Suppressor macrophage treated with lipopolysaccharide for 1 hour (primary cell): Measurements from ENCODE around the gene COL15A1.
A peak's percentile ranks its signal among the peaks of the same experiment; 100 is the strongest.

ENCODE experiments used
- DNase-seq, 3 donors: peaks; one replicate each; pipeline ENCODE4 v3.0.0-alpha.2; 2020 to 2022

The COL15A1 gene

DNA sequence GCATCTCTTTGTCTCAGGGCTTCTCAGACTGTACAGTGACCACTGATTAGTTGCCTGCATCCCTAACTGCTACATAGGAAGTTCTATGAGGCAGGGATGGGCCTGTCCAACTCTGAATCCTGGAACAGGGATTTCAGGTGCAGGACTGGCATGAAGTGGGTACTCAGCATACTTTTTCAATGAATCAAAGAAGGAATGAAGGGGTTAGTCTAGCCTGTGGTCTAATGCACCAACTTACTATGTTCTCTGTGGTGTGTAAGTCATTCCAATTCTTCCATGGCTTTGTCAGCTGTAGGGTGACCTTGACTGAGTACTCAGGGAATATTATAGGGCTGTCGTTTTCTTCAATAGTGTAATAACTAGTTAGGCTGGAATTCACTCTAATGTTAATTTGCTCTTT is 8.3 kb downstream of the COL15A1 start:
- DNase-seq, result no peak

DNA sequence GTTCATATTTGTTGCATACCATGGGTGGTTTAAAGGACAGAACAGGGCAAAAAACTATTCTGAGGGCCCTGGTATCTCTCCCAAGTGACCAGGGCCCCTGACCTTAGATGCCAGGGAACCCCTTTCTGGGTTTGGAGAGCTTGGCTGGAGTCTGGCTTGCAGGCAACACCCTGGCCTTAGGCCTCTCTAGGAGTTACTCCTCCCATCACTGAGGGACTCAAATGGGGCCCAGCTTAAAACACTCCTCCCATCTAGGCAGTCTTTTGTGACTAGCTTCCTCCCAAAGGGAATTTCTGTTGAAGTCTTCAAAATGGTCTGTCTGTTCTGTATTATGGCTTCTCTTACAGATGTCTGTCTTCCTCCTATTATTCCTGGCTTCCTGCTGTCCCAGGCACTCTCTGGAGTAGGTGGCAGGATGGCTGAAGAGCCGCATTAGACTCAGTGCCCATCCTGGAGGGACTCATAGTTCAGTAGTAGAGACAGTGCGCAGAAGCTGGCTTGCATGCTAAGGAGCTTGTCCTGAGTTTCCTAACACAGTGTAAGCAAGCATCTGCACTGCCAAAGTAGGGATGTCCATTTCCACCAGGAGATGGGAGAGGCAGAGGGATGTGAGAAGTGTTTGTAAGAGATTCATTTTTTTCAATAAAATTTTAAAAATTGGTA is 10.0 kb downstream of the COL15A1 start:
- DNase-seq, result no peak

DNA sequence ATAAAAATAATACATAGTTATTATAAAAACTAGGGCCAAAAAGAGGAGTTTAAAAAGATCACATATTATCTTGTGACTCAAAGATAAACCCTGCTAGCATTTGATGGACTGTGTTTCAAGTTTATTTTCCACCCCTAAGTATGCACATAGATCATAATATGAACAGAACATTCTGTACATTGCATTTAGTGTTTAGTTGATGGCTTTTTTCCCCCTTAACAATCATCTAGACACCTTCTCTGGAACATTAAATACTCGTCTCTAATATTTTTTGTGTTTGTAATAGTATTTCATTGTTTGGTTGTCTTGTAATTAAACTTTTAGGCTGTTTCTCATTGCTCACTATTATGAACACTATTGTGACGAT is 10.5 kb downstream of the COL15A1 start:
- DNase-seq, result no peak

DNA sequence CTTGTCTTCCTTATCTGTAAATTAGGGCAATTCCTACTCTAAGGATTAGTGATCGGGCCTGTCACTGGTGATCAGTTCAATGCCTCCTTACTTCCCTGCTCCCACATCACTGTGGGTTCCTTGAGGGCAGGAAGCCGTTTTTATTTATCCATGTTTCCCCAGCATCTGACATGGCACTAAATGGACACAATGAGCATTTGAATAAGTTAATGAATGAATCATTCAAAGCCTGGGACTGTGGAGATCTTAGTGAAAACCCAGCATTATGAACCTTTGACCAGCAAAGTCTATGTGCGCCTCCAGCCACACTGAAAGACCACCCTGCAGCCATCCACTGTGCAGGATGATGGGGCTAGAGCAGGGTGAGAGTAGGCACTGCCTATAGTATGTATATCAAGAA is 11.6 kb downstream of the COL15A1 start:
- DNase-seq, result no peak

DNA sequence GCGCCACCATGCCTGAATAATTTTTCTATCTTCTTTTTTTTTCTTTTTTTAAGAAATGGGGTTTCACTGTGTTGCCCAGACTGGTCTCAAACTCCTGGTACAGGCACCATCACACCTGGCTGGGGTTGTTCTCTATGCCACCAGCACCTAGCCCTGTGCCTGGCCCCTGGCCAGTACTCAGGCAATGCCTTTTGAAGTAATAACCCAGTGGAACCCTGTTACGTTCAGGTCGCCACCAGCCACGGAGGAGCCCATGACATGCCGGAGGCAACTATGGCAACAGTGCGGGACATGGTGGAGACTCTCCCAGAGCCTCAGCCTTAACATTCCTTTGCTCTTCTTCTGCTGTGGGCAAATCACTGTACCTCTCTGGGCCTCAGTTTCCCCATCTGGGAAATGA is 14.1 kb downstream of the COL15A1 start:
- no peak for DNase-seq

DNA sequence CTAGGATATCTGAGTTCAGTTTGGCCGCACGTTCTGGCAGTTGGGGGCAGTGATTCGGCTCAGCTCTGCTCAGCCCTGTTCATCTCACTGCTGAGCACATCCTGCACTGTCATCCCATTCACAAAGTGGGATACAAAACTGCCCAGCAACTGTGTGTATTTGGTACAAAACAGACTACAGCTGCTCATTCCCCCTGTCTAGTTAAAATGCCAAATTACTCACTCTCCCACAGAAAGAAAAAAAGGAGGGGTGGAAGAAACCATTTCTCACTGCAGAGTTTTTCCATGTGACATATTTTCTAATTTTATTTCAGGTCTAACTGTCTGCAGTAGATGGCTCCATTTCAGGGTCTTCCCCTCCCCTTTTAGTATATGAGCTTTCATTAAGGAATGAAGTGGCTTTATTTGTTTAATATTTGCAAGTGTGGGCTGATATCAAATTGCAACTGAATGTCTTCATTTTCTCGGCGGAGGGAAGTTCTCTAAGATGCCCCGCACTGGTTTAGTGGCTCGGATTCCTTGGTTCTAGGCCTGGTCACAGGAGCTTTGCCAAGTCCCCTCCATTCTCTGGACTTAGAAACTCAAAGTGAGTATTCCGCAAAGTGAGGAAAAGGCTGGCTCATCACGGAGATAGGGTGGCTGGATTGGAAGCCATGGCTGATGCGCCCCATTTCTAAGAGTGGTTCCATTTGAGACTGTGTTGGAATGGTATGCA is 14.7 kb downstream of the COL15A1 start:
- DNase-seq, result no peak

DNA sequence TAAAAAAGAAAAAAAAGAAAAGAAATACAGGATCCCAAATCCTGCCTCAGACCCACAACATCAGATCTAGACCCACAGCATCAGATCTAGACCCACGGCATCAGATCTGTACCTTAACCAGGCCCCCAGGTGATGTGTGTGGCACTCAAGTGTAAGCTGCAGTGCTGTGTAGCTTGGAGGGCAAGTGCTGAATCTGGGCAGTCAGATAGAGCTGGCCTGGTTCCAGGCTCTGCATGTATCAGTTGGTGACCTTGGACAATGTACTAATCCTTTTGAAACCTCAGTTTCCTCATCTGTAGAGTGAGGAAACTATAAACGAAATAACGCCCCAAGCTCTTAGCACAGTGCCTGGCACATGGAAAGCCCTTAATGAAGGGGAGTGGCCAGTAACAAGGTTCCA is 16.7 kb downstream of the COL15A1 start:
- no peak for DNase-seq

DNA sequence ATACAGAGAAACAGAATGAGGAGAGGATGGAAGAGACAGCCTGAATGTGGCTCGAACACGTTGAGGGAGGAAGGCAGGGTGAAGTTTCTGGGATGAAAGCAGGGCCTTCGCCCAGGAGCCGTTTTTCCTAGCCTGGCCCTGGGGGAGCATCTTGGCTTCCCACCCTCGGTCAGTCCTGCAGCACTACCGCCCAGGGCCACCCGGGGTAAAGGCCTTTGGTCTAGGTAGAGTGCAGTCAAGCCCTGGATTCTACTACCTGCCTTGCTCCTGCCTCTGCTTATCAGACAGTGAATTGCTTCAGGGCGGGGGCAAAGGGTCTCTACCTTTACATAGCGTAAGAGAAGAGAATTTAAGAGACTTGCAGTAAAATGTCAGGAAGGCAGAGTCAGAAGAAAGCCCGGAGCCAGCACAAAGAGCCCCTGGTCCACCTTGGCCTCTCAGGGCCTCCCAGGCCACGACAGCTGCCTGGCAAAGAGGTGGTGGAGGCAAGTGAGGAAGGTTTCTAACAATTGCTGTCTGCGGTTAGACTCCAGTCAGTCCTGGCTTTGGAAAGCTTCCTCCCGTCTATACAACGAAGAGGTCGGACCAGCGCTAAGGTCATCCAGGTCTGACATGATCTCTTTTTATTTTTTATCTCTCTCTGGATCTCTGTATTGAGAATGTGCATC is 17.9 kb downstream of the COL15A1 start:
- no peak for DNase-seq

DNA sequence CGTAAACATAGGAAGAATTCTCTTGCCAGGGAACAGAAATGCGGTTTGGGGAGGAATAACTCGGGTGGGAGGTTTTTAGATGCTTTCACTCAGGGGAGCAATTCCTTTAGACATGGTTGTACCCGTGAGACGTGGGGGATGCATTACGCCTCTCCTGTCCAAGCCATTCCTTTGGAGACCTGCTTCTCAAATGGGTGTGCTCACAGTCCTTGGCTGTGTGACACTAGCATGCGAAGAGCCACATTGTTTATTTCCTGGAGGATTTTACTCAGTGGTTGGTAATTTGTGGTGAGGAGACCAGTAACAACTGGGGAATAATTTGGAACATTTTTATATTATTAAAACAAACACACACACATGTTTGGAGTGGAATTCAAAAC is 18.5 kb downstream of the COL15A1 start:
- no peak for DNase-seq

DNA sequence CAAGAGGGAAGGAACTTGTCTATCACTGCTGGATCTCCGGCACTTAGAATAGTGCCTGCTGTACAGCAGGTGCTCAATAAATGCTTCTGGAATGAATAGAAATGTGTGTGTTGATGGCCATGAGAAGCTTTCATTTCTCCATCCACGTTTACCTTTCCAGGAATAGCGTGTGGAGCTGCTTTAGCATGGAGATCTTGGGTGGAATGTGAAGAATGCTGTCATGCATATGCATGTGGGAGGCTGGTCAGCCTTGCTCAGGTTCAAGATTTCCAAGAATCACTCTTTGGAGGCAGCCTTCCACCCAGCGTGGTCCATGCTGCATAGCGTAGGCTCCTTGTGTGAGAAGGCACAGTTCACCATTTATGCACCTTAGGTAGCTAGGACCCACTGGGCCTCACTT is 19.2 kb downstream of the COL15A1 start:
- DNase-seq, result no peak

DNA sequence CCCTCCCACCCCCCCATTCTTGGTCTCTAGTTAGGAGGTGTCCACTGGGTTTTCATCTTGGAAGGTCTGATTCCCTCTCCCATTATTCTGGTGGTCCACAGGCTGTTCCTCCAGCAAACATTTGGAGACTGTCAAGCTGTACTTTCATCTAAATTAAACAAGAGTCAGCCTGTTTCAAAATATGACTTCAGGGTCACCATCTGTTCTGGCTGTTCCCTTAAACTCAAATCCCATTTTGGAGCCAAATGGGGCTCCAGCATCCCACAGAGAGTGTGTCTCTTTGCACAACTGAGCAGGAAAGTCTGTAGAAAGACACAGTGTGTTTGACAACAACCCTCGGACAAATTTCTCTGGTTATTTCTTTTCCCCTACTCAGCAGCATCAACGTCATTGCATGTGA is 20.5 kb downstream of the COL15A1 start:
- DNase-seq, result no peak

DNA sequence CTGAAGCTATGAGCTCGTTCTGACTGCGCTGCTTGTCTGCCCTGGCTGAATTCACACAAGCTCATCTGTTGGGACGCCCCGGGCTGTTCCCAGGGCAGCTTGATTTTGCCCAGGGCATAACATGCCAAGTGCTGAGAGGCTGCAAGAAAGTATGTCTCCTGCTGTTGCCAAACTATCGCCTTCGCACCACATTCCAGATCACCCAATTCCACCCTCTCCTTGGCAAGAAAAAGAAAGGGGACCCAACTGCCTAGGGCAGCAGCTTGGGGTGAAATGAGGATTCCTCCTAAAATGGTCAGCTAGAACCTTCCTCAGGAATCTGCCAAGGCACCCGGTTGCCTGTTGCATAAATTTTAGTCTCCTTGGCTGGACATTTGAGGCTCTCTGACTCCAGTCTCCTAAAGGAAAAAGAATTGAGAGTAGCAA is 21.2 kb downstream of the COL15A1 start:
- DNase-seq, result no peak

DNA sequence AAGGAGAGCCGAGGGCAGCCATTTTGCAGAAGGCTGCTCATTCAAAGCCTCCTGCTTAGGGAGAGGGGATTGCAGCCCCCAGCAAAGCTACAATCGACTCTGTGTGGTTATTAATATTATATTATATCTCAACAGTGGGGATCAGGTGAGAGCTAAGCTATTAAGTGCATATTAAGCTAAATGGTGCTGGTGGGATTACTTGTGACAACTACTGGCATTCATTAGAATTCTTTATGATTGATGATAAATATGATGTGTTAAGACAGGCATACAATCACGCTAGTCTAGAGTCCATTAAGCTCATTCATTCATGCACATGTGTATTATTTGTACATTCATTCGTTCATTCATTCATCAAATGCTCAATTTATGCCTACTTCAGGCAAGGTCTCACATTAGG is 23.0 kb downstream of the COL15A1 start:
- DNase-seq, result no peak

DNA sequence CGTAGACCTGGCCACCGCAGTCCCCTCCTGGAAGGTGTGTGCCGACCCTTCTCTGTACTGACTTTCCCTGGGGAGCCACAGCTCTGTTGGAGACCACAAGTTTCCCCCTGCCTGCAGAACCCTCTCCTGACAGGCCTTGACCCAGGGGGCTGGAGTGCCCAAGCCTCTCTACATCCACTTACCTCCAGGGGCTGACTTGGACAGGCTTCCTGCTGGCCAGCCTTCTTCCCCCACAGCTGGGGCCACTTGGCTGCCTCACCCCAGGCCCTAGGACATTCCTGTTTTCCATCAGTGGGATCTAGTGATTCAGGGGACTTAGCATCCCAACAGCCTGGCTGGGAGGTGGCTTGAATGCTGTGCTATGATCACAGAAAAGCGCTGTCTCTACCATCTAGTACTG is 23.6 kb downstream of the COL15A1 start:
- DNase-seq, result no peak

DNA sequence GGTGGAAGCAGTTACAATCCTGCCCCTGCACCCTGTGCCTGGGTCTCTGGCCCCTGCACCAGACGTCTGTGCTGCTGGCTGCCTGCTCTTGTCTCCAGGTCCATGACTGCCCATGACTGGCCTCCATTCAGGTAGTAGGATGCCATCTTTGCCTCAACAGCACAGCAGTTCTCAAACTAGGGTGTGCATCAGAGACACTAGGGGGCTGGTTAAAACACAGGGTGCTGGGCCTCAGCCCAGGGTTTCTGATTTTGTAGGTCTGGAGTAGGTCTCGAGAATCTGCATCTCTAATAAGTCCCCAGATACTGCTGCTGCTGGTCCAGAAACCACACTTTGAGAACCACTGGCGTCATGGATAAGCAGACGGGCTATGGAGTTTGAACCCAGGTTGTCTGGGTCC is 24.0 kb downstream of the COL15A1 start:
- no peak for DNase-seq

DNA sequence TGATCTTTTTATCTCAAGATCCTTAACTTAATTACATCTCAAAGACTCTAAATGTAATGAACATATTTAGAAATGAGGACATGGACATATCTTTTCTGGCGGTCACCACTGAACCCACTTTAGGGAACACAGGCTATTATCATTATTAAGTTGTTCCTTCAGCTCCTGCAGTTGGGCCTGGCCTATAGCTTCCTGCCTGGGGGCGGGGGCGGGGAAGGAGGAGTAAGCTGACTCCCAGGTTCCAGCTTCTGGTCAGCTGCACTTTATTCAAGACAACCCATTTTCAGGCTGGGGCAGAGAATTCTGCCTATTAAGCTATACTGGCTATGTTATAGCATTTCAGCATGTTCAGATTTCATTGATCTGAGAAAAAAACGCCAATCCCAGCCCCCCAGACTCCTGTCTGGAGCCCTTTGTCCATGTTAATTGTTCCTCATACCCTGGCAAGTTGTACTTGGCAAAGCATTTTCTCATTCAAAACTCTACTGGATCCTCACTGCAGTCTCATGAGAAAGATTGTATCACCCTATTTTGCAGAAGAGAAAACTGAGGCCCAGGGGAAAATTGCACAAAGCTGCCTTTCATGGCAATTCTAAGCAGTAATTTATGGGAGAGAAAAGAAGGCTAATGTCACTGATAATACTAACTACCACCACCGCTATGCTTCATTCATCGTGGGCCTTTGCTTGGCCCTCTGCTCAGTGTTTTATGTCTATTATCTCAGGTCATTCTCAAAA is 25.1 kb downstream of the COL15A1 start:
- peak in 1 of 3 donors; percentile 21 for DNase-seq

DNA sequence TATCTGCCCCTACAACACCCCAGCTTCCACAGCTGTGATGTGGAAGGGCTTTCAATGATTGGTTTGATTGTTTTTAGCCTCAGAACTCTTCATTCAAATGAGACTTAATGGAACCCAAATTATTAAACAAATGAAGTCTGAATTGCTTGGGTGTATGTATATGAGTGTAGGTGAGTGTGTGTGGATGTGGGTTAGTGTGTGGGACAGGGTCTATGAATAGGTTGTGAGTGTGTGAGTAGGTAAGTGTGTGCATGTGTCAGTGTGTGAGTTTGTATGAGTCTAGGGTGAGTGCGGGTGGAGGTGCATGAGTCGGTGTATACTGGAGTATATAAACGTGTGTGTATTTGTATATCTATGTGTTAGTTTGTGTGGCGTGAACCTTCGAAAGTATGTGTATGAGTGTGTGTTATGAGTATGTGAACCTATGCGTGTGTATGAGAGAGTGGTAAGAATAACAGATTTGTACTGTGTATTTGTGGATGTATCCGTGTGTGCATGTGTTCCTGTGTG is 26.9 kb downstream of the COL15A1 start:
- DNase-seq, result no peak

DNA sequence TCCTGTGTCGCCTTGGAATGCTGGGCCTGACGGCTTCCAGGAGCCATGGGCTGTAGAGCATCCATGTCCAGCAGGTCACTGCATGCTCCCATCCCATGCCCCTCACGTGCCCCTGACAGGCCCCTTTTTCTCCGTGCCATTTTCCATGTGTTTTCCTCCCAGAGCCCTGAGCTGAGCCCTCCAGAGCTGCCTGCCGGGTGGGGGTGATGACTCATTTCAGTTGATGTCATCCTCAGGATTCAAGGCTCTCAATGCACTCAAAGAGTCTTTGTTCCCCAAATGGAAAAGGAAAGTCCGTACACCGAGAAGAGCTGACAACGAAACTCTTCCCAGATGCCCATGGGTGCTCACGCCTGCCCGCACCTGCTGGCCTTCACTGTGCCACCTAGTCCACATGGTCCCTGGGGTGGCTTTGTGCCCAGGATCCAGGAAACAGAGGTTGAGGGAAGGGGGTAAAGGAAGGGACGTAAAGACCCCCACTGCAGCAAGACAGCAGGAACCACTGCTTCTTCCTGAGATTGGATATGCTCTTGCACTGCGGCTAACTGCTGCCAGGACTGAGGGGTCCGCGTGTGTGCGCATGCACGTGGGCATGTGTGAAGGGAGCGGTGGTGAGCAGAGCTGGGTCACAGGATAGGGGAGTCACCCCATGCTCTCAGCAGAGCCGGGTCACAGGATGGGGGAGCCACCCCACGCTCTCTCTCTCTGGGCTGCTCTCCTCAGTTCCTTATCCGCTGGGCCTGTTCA is 27.6 kb downstream of the COL15A1 start:
- DNase-seq, result peak; percentile 69 to 75 (median 73)

DNA sequence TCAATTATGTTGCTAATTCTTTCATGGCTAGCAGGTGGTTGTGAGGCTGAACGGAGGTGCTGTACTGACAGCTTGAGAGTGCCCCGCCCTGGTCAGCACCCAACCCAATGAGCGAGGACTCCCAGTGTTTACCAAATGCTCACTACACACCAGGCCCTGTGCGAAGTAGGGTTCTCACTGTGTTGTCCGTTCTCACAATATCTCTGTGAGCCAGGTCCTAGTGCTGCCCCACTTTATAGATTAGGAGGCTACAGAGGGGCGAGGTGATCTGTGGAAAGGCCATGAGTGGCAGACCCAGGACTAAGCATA is 28.2 kb downstream of the COL15A1 start:
- no peak for DNase-seq

DNA sequence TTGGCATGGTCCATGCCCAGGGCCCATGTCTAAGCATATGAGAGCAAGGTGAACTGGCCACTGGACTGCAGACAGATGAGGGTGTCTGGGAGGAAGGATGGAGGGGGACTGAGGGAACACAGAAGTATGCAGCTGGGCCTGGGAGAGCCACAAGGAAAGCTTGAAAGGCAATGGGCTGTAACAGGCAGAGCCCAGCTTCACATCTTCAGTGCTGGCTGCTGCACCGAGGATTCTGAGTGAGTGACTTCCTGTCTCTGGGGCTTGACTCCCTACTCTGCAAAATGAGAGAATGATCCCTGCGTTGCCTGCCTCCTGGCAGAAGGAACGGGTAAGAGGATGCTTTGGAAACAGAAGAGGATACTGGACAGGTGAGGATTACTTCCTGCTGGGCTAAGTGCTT is 29.0 kb downstream of the COL15A1 start:
- DNase-seq, result no peak

DNA sequence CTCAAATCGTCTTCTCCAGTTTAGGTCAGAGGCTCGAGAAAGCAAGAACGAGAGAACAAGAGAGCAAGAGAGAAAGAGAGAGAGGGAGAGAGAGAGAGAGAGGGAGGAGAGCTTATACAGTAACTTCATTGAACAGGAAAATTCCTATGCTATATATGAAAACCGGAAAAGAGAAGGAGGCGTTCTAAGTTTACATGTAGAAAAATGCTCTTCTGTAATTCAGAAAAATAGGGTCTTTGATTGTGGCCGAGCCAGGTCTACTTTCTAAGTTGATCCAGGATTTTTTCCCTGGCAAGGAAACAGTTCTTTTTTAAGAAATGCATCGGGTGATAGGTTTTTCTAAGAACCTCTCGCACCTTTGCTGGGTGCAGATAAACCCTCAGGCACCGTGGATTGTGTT is 29.5 kb downstream of the COL15A1 start:
- DNase-seq, result no peak

DNA sequence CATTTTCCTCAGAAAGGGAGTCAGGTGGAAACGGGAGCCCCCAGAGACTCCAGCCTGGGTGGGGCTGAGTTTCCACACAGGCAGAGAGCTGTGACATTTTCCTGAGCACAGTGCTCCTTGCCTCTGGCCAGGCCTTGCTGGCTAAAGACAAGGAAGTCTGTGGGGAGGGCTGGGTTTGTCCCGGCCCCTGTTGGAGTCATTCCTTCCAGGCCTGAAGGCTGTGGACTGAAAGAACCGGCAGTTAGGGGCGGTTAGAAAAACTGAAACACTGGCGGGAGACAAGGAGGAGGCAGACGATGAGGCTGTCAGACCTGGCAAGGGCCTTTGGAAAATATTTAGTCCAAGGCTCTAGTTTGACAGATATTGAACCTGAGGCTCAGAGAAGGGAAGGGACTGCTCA is 29.9 kb downstream of the COL15A1 start:
- DNase-seq, result no peak

DNA sequence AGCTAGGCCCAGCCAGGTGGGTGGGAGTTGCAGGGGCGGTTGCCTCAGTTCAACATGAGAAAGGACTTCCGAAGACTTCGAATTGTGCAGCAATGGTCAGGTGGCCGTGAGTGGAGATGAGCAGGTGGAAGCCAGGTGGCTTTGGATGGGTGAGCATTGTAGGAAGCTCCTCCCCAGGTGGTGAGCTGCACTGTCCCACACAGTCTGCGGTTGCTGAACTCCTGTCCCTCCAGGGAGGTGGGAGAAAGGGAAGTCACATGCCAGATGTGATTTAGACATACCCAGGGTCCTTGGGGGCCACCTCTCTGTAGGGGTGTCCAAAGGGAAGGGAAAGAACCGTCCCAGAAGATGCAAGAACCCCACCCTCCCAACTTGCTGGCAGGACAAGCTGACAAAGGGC is 30.4 kb downstream of the COL15A1 start:
- no peak for DNase-seq
